NCI-H2196 (cell line): ENCODE measurements around the gene BSPH1.
"Not testable (repeated sequence)": the region's sequence is repeated elsewhere in the genome, so short reads cannot be mapped to it uniquely, and the experiment has no call there.

Experiments
- DNase-seq: peaks from one replicate; lab custom pipeline; 2025; ENCODE audit not compliant: unreplicated experiment; lab: John Stamatoyannopoulos, UW

BSPH1 gene

GRCh38 chr19:47992070-47992469 is at the start of gene BSPH1:
TSS of gene BSPH1 (minus strand) at chr19:47992170. CDS start at chr19:47992081, 89 bp downstream.
- DNase-seq = no peak

- no peak for DNase-seq
Measured at GRCh38 chr19:48036765-48037164, 44.8 kb upstream of the BSPH1 start.

GRCh38 chr19:48033604-48034003 is 41.6 kb upstream of the BSPH1 start:
- no peak for DNase-seq

- DNase-seq = no peak
Measured at GRCh38 chr19:48030073-48030472, 38.1 kb upstream of the BSPH1 start.

- DNase-seq = no peak
Measured at GRCh38 chr19:48029431-48029830, 37.5 kb upstream of the BSPH1 start.

GRCh38 chr19:48025480-48025879 is 33.5 kb upstream of the BSPH1 start:
- DNase-seq = no peak

- DNase-seq = no peak
Measured at GRCh38 chr19:48023518-48023917, 31.5 kb upstream of the BSPH1 start.

GRCh38 chr19:48023011-48023410 is 31.0 kb upstream of the BSPH1 start:
- no peak for DNase-seq

- no peak for DNase-seq
Measured at GRCh38 chr19:48020686-48021085, 28.7 kb upstream of the BSPH1 start.

- DNase-seq = no peak
Measured at GRCh38 chr19:48010932-48011758, 19.2 kb upstream of the BSPH1 start.

GRCh38 chr19:48006762-48007161 is 14.8 kb upstream of the BSPH1 start:
- no peak for DNase-seq

GRCh38 chr19:48004236-48004635 is 12.3 kb upstream of the BSPH1 start:
- no peak for DNase-seq

- no peak for DNase-seq
Measured at GRCh38 chr19:48000846-48001245, 8.9 kb upstream of the BSPH1 start.

GRCh38 chr19:47998800-47999199 is 6.8 kb upstream of the BSPH1 start:
- no peak for DNase-seq

GRCh38 chr19:47996230-47996727 is 4.3 kb upstream of the BSPH1 start:
- DNase-seq = no peak

- no peak for DNase-seq
Measured at GRCh38 chr19:47994209-47994802, 2.3 kb upstream of the BSPH1 start, which contains the start of gene ELSPBP1. TSS of gene ELSPBP1 (plus strand) at chr19:47994632. CDS start at chr19:48008668, 14,036 bp downstream.

- no peak for DNase-seq
Measured at GRCh38 chr19:47991191-47991808, 670 bp downstream of the BSPH1 start.

GRCh38 chr19:47973529-47973928 is 18.4 kb downstream of the BSPH1 start:
- DNase-seq = no peak

- not testable (repeated sequence) for DNase-seq
Measured at GRCh38 chr19:47955936-47956335, 36.0 kb downstream of the BSPH1 start.

- not testable (repeated sequence) for DNase-seq
Measured at GRCh38 chr19:47952132-47952531, 39.8 kb downstream of the BSPH1 start.

- not testable (repeated sequence) for DNase-seq
Measured at GRCh38 chr19:47949852-47950521, 42.0 kb downstream of the BSPH1 start.
